GM12891 (cell line): ENCODE measurements around the gene TLCD2.

Source experiments
- POLR2A ChIP-seq: IDR thresholded peaks from 2 replicates; pipeline ENCODE4 v1.6.1; 2011; ENCODE audit warnings: low read depth, low read length, control low read depth
- SPI1 ChIP-seq: IDR thresholded peaks from 2 replicates; pipeline ENCODE4 v1.6.1; 2011; ENCODE audit warnings: low read depth, low read length, control low read depth
- TAF1 ChIP-seq: IDR thresholded peaks from 2 replicates; pipeline ENCODE4 v1.6.1; 2011; ENCODE audit warnings: low read depth, low read length, control low read depth

GRCh38 chr17:1724351-1724868 is 14.2 kb upstream of the TLCD2 start, which contains the start of gene WDR81:
- peak; percentile 18; the same call in 1 of the 2 replicates for TF ChIP-seq SPI1
- no peak for TF ChIP-seq TAF1
- no peak; the same call in 1 of the 2 replicates for TF ChIP-seq POLR2A
